Fibroblast of villous mesenchyme (primary cell): Measurements from ENCODE around the gene ITGAX. TPM values are rescaled to one million over a fixed set of nuclear protein-coding genes. Genes with fewer than 3 reads are reported as not detected.
A peak's percentile ranks its signal among the peaks of the same experiment; 100 is the strongest.

Source experiments
- DNase-seq: peaks from one replicate; pipeline ENCODE4 v3.0.0-alpha.2; 2010; ENCODE audit warnings: low read depth
- H3K4me3 ChIP-seq: 2 replicates; pipeline ENCODE4 v1.5.1; 2011; ENCODE audit warnings: low read depth, mild to moderate bottlenecking, low read length
- CTCF ChIP-seq: IDR thresholded peaks from 2 replicates; pipeline ENCODE4 v1.5.1; 2012; ENCODE audit warnings: low read depth, mild to moderate bottlenecking, low read length; ENCODE audit not compliant: insufficient read depth
- total RNA-seq: library from RNA; depleted of rRNA; stranded (reverse); fragments of >200 nt; gene quantifications from 2 replicates; pipeline ENCODE4 v1.2.3, GENCODE V29; 2012

ITGAX gene
- total RNA-seq, 1 donor: not detected

- DNase-seq: no peak
- no peak overlapping the region for H3K4me3 ChIP-seq
- TF ChIP-seq CTCF: no peak
Observed at GRCh38 chr16:31401436-31401835, 46.5 kb downstream of the ITGAX start.

GRCh38 chr16:31402687-31403086 is 47.7 kb downstream of the ITGAX start:
- TF ChIP-seq CTCF: no peak
- peak; percentile 52 for DNase-seq
- H3K4me3 ChIP-seq: no peak overlapping the region

- peak overlapping the region; percentile 40 for H3K4me3 ChIP-seq
- DNase-seq: no peak
- no peak for TF ChIP-seq CTCF
Observed at GRCh38 chr16:31403590-31404352, 48.8 kb downstream of the ITGAX start.

GRCh38 chr16:31404353-31405064 is 49.5 kb downstream of the ITGAX start:
- DNase-seq: peak; percentile 14
- TF ChIP-seq CTCF: no peak
- H3K4me3 ChIP-seq: peak overlapping the region; percentile 40

- no peak for DNase-seq
- H3K4me3 ChIP-seq: no peak overlapping the region
- TF ChIP-seq CTCF: no peak
Observed at GRCh38 chr16:31407406-31407805, 52.4 kb downstream of the ITGAX start.

GRCh38 chr16:31409433-31409832 is 54.5 kb downstream of the ITGAX start:
- H3K4me3 ChIP-seq: no peak overlapping the region
- DNase-seq: peak; percentile 71
- TF ChIP-seq CTCF: no peak
